HG03457 (cell line): ENCODE data around the gene NIT1.

Source experiments
- ATAC-seq: cut with Tn5 transposase; IDR thresholded peaks from one replicate; pipeline ENCODE4 v1.9.1; 2021; ENCODE audit warnings: moderate number of reproducible peaks; ENCODE audit not compliant: unreplicated experiment

Gene NIT1

GRCh38 chr1:161083748-161084596 lies 33.9 kb upstream of the NIT1 start:
- no peak for ATAC-seq

- ATAC-seq = no peak
Measured at GRCh38 chr1:161084597-161084988, 33.3 kb upstream of the NIT1 start.

GRCh38 chr1:161085165-161085564 lies 32.7 kb upstream of the NIT1 start:
- no peak for ATAC-seq

GRCh38 chr1:161086457-161086856 lies 31.4 kb upstream of the NIT1 start:
- ATAC-seq = no peak

- ATAC-seq = no peak
Measured at GRCh38 chr1:161088587-161089110, 29.3 kb upstream of the NIT1 start.

- no peak for ATAC-seq
Measured at GRCh38 chr1:161089251-161089924, 28.5 kb upstream of the NIT1 start, which contains the start of gene NECTIN4. Gene NECTIN4 (minus strand): TSS chr1:161089558. CDS start chr1:161089296, 262 bp downstream.

- no peak for ATAC-seq
Measured at GRCh38 chr1:161089938-161090337, 28.0 kb upstream of the NIT1 start.

GRCh38 chr1:161090617-161091016 lies 27.3 kb upstream of the NIT1 start:
- no peak for ATAC-seq

GRCh38 chr1:161091093-161091492 lies 26.8 kb upstream of the NIT1 start:
- ATAC-seq = no peak

- no peak for ATAC-seq
Measured at GRCh38 chr1:161091796-161092507, 26.0 kb upstream of the NIT1 start.

- no peak for ATAC-seq
Measured at GRCh38 chr1:161092621-161093028, 25.3 kb upstream of the NIT1 start.

- ATAC-seq = no peak
Measured at GRCh38 chr1:161094481-161094880, 23.4 kb upstream of the NIT1 start.

- ATAC-seq = no peak
Measured at GRCh38 chr1:161095230-161095629, 22.7 kb upstream of the NIT1 start.

- ATAC-seq = no peak
Measured at GRCh38 chr1:161096015-161096414, 21.9 kb upstream of the NIT1 start.

- no peak for ATAC-seq
Measured at GRCh38 chr1:161096530-161096929, 21.4 kb upstream of the NIT1 start.

- ATAC-seq = no peak
Measured at GRCh38 chr1:161098210-161099068, 19.5 kb upstream of the NIT1 start, which contains the start of gene KLHDC9. Gene KLHDC9 (plus strand): TSS chr1:161098361. CDS start chr1:161098536, 175 bp downstream.

- no peak for ATAC-seq
Measured at GRCh38 chr1:161099090-161099802, 18.7 kb upstream of the NIT1 start.

- no peak for ATAC-seq
Measured at GRCh38 chr1:161100556-161100955, 17.3 kb upstream of the NIT1 start.

- ATAC-seq = no peak
Measured at GRCh38 chr1:161106431-161106830, 11.5 kb upstream of the NIT1 start.

- no peak for ATAC-seq
Measured at GRCh38 chr1:161111117-161111516, 6.8 kb upstream of the NIT1 start.
